AG04449 (cell line): ENCODE measurements around the gene TMC1.
"Not testable (repeated sequence)": the region's sequence is repeated elsewhere in the genome, so short reads cannot be mapped to it uniquely, and the experiment has no call there.

Source experiments
- CTCF ChIA-PET: fragments of 350-600 bp; formaldehyde crosslinking; extraction: SDS; loops from one replicate; lab custom pipeline; 2021; ENCODE audit warnings: antibody characterized with exemption; lab: Yijun Ruan, JAX
- POLR2A ChIA-PET: fragments of 400-600, 350-600 bp; formaldehyde crosslinking; extraction: SDS; loops from one replicate; lab custom pipeline; 2020; ENCODE audit warnings: antibody characterized with exemption, inconsistent platforms; lab: Yijun Ruan, JAX
- DNase-seq: peaks from one replicate; pipeline ENCODE4 v3.0.0-alpha.2; 2010; ENCODE audit warnings: low read depth, low spot score
- H3K4me3 ChIP-seq: 2 replicates; pipeline ENCODE4 v1.5.1; 2011; ENCODE audit warnings: low read depth, mild to moderate bottlenecking, control low read depth, low read length
- CTCF ChIP-seq: IDR thresholded peaks from one replicate; pipeline ENCODE4 v1.5.1; 2011; ENCODE audit warnings: mild to moderate bottlenecking, moderate library complexity, low read length, control low read depth, inconsistent platforms; ENCODE audit not compliant: insufficient read depth; ENCODE audit errors: missing control alignments

TMC1 gene

GRCh38 chr9:72491242-72491641 is 30.2 kb upstream of the TMC1 start:
- CTCF ChIA-PET, result interaction anchor here (1.0 kb wide), 1 partner anchor 14 kb away, joined by 3 read pairs; no protein-coding TSS in a partner anchor
- POLR2A ChIA-PET, result no interaction called here
- TF ChIP-seq CTCF, result no peak

GRCh38 chr9:72494051-72494450 is 27.4 kb upstream of the TMC1 start:
- TF ChIP-seq CTCF, result no peak
- ChIA-PET CTCF (no interaction called here), POLR2A (no interaction called here)
- no peak for DNase-seq
- no peak overlapping the region for H3K4me3 ChIP-seq

More at GRCh38 chr9:72491242-72491641, 30.2 kb upstream of the TMC1 start:
- H3K4me3 ChIP-seq, result no peak overlapping the region
- no peak for DNase-seq

- ChIA-PET POLR2A (no interaction called here), CTCF (interaction anchor here (1.2 kb wide), 1 partner anchor 20 kb away, joined by 3 read pairs; no protein-coding TSS in a partner anchor)
- no peak for DNase-seq
- TF ChIP-seq CTCF, result no peak
- no peak overlapping the region for H3K4me3 ChIP-seq
Observed at GRCh38 chr9:72497447-72498046, 23.9 kb upstream of the TMC1 start.

- POLR2A ChIA-PET, result no interaction called here
- DNase-seq, result no peak
- no peak overlapping the region for H3K4me3 ChIP-seq
- CTCF ChIA-PET, result no interaction called here
- no peak for TF ChIP-seq CTCF
Observed at GRCh38 chr9:72506615-72507014, 14.8 kb upstream of the TMC1 start.

- no peak overlapping the region for H3K4me3 ChIP-seq
- CTCF ChIA-PET, result interaction anchor here (0.9 to 1.7 kb wide), 3 partner anchors 9 to 14 kb away, joined by 4 to 7 read pairs (median 4); no protein-coding TSS in a partner anchor
- POLR2A ChIA-PET, result interaction anchor here (1.4 kb wide), 1 partner anchor 144 kb away, joined by 6 read pairs; the partner anchor contains the start of gene ZFAND5
- no peak for DNase-seq
- TF ChIP-seq CTCF, result no peak
Observed at GRCh38 chr9:72509053-72509452, 12.4 kb upstream of the TMC1 start.

- no peak overlapping the region for H3K4me3 ChIP-seq
- no peak for TF ChIP-seq CTCF
- POLR2A ChIA-PET, result interaction anchor here (0.7 to 1.4 kb wide), 2 partner anchors 14 to 145 kb away, joined by 3 to 6 read pairs; partner anchors contain the start of gene ZFAND5
- CTCF ChIA-PET, result interaction anchor here (0.9 to 2.3 kb wide), 4 partner anchors 8 to 14 kb away, joined by 4 to 7 read pairs (median 6); no protein-coding TSS in a partner anchor
- DNase-seq, result no peak
Observed at GRCh38 chr9:72509635-72510034, 11.8 kb upstream of the TMC1 start.

- H3K4me3 ChIP-seq, CTCF ChIA-PET, POLR2A ChIA-PET, DNase-seq: not testable (repeated sequence)
Observed at GRCh38 chr9:72521011-72521410, 397 bp upstream of the TMC1 start.
